Liver (tissue), 3 donors: ENCODE data around the gene ZNF555.

Source experiments
- NR2F2 ChIP-seq: IDR thresholded peaks from 2 replicates; pipeline ENCODE4 v1.6.1; 2016; ENCODE audit warnings: antibody characterized with exemption
- YY1 ChIP-seq: IDR thresholded peaks from 2 replicates; pipeline ENCODE4 v1.6.1; 2016; ENCODE audit warnings: antibody characterized with exemption, mild to moderate bottlenecking
- TF ChIP-seq, protein P1 (sequence below): IDR thresholded peaks from 2 replicates; pipeline ENCODE4 v1.6.1; 2016; ENCODE audit warnings: antibody characterized with exemption
- TF ChIP-seq, protein P2 (sequence below): fragments of 150-350 bp; IDR thresholded peaks from 2 replicates; pipeline ENCODE4 v1.5.1; 2017; ENCODE audit warnings: improper control_type of control experiment, low read depth, low read length; ENCODE audit not compliant: missing input control
- TF ChIP-seq, protein P3 (sequence below): IDR thresholded peaks from 2 replicates; pipeline ENCODE4 v1.6.1; 2016; ENCODE audit warnings: antibody characterized with exemption, mild to moderate bottlenecking
- donor health status: healthy.
- donor health status: healthy.

DNA sequence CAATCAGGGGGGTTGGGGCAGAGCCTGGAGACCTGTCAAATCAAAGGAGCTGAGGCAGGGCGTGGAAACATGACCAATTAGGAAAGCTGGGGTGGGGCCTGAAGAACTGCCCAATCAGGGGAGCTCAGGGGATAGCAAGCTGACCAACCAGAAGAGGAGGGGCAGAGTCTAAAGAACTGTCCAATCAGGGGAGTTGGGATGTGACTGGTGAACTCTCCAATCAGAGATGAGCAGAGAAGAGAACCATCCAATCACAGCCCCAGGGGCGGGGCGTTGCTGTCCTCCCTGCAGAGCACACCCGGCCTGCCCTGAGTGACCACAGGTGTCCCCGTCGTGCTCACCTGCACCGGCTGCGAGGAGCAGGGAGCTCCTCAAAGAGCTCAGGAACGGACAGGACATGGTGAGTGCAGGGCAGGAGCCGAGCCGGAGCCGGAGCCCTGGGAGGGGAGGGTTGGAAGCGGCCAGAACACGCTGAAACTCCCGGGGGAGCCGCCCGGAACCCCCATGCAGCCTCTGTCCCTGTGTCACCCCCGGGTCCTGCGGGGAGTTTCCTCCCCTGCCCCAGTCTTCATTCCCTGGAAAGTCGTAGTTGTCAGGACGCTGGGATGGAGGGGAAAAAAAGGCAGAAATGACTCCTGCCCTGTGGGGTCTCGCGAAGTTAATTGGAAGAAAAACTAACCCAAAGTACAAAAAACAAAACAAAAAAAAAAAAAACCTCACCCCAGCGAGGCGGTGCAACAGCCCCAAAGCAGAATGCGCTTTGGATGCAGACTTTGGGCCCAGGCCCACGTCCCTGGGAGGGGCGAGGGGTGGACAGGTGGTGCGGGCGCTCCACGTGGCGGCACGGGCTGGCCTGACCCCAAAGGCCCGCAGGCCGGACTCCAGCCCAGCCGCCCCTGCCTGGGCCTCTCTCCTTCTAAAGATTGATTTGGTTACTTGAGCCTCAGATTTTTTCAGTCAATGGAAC lies 26.0 kb downstream of the ZNF555 start, which contains the start of gene ZNF556:
- no peak for TF ChIP-seq YY1
- TF ChIP-seq, protein P1, sequence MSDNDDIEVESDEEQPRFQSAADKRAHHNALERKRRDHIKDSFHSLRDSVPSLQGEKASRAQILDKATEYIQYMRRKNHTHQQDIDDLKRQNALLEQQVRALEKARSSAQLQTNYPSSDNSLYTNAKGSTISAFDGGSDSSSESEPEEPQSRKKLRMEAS: no peak
- TF ChIP-seq, protein P2, sequence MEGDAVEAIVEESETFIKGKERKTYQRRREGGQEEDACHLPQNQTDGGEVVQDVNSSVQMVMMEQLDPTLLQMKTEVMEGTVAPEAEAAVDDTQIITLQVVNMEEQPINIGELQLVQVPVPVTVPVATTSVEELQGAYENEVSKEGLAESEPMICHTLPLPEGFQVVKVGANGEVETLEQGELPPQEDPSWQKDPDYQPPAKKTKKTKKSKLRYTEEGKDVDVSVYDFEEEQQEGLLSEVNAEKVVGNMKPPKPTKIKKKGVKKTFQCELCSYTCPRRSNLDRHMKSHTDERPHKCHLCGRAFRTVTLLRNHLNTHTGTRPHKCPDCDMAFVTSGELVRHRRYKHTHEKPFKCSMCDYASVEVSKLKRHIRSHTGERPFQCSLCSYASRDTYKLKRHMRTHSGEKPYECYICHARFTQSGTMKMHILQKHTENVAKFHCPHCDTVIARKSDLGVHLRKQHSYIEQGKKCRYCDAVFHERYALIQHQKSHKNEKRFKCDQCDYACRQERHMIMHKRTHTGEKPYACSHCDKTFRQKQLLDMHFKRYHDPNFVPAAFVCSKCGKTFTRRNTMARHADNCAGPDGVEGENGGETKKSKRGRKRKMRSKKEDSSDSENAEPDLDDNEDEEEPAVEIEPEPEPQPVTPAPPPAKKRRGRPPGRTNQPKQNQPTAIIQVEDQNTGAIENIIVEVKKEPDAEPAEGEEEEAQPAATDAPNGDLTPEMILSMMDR: no peak
- TF ChIP-seq, protein P3, sequence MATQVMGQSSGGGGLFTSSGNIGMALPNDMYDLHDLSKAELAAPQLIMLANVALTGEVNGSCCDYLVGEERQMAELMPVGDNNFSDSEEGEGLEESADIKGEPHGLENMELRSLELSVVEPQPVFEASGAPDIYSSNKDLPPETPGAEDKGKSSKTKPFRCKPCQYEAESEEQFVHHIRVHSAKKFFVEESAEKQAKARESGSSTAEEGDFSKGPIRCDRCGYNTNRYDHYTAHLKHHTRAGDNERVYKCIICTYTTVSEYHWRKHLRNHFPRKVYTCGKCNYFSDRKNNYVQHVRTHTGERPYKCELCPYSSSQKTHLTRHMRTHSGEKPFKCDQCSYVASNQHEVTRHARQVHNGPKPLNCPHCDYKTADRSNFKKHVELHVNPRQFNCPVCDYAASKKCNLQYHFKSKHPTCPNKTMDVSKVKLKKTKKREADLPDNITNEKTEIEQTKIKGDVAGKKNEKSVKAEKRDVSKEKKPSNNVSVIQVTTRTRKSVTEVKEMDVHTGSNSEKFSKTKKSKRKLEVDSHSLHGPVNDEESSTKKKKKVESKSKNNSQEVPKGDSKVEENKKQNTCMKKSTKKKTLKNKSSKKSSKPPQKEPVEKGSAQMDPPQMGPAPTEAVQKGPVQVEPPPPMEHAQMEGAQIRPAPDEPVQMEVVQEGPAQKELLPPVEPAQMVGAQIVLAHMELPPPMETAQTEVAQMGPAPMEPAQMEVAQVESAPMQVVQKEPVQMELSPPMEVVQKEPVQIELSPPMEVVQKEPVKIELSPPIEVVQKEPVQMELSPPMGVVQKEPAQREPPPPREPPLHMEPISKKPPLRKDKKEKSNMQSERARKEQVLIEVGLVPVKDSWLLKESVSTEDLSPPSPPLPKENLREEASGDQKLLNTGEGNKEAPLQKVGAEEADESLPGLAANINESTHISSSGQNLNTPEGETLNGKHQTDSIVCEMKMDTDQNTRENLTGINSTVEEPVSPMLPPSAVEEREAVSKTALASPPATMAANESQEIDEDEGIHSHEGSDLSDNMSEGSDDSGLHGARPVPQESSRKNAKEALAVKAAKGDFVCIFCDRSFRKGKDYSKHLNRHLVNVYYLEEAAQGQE: no peak
- no peak for TF ChIP-seq NR2F2
